GOT3 (cell line): ENCODE data around the gene CAPN5.
"Not testable (repeated sequence)": the region's sequence is repeated elsewhere in the genome, so short reads cannot be mapped to it uniquely, and the experiment has no call there.

ENCODE experiments used
- DNase-seq: peaks from one replicate; lab custom pipeline; 2025; ENCODE audit warnings: mixed read lengths; lab: John Stamatoyannopoulos, UW

The CAPN5 gene

GRCh38 chr11:77083566-77084245, 16.9 kb downstream of the CAPN5 start:
- DNase-seq = no peak

- DNase-seq = no peak
These were observed 17.9 kb downstream of the CAPN5 start for GRCh38 chr11:77084581-77085191.

GRCh38 chr11:77085652-77086051, 18.9 kb downstream of the CAPN5 start:
- no peak for DNase-seq

- DNase-seq = no peak
These were observed 20.0 kb downstream of the CAPN5 start for GRCh38 chr11:77086521-77087472.

- no peak for DNase-seq
These were observed 21.0 kb downstream of the CAPN5 start for GRCh38 chr11:77087723-77088225.

GRCh38 chr11:77088236-77089003, 21.6 kb downstream of the CAPN5 start:
- DNase-seq = no peak

- no peak for DNase-seq
These were observed 22.3 kb downstream of the CAPN5 start for GRCh38 chr11:77089004-77089545.

GRCh38 chr11:77090046-77090372, 23.2 kb downstream of the CAPN5 start:
- DNase-seq = no peak

- no peak for DNase-seq
These were observed 23.8 kb downstream of the CAPN5 start for GRCh38 chr11:77090373-77091111.

- no peak for DNase-seq
These were observed 24.6 kb downstream of the CAPN5 start for GRCh38 chr11:77091146-77091940.

- DNase-seq = no peak
These were observed 25.6 kb downstream of the CAPN5 start for GRCh38 chr11:77092382-77092781.

GRCh38 chr11:77093056-77093891, 26.5 kb downstream of the CAPN5 start:
- DNase-seq = no peak

- no peak for DNase-seq
These were observed 27.4 kb downstream of the CAPN5 start for GRCh38 chr11:77093987-77094840.

- DNase-seq = no peak
These were observed 28.1 kb downstream of the CAPN5 start for GRCh38 chr11:77094841-77095365.

GRCh38 chr11:77095551-77096490, 29.1 kb downstream of the CAPN5 start:
- no peak for DNase-seq

GRCh38 chr11:77096591-77097019, 29.8 kb downstream of the CAPN5 start:
- no peak for DNase-seq

GRCh38 chr11:77097180-77097579, 30.4 kb downstream of the CAPN5 start:
- not testable (repeated sequence) for DNase-seq
